HuH-7 (cell line): Measurements from ENCODE around the gene MCCC1.
"Not testable (repeated sequence)": the region's sequence is repeated elsewhere in the genome, so short reads cannot be mapped to it uniquely, and the experiment has no call there.

ENCODE experiments used
- DNase-seq: peaks from one replicate; pipeline ENCODE4 v3.0.0; 2011; ENCODE audit warnings: low spot score

MCCC1 gene

DNA sequence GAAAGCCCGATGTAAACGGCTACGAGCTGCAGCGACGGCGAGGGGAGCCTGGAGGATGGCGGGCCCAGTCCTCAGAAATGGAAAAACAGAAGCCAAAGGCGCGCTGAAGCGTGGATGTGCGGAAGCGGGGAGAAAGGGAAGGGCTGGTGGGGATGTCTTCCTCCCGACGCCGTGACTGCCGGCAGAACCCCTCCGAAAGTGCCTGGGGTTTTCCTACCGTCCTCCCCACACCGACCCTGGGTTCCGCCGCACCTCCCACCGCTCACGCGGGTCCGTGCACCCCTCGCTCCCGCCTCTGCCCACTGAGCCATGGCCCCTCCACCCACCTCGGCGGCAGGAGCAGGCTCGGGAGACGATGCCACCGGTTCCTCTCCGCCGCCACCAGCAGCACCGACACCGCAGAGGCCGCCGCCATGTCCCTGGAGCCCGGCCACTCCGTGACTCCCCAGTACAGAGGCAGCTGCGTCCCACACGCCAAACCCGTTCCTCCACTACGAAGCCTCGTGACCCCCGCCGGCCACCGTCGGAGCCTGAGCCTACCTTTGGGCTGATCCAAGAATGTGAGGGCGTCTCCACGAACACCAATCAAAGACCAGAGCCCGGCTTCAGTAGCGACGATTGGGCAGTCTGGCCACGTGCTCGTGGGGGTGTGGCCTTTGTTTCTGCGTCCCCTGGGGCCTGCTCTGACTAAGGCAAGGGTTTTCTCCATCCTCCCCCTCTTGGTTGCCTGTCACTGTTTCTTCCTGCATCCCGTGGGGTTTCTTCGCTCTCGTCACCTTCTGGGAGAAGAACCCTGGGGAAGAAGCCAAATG lies at the start of gene MCCC1:
MCCC1 (minus strand) TSS at position 471 of the 812 bp plus-strand sequence; CDS start at position 415, 56 bp downstream.
- DNase-seq = peak; percentile 99

DNA sequence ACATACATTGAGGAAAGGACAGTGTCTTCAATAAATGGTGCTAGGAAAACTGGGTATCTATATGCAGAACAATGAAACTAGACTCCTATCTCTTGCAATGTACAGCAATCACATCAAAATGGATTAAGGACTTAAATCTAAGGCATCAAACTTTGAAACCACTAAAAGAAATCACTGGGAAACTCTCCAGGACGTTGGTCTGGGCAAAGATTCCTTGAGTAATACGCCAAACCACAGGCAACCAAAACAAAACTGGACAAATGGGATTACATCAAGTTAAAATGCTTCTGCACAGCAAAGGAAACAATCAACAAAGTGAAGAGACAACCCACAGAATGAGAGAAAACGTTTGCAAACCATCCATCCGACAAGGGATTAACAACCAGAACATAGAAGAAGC lies 48.8 kb upstream of the MCCC1 start:
- DNase-seq = no peak

DNA sequence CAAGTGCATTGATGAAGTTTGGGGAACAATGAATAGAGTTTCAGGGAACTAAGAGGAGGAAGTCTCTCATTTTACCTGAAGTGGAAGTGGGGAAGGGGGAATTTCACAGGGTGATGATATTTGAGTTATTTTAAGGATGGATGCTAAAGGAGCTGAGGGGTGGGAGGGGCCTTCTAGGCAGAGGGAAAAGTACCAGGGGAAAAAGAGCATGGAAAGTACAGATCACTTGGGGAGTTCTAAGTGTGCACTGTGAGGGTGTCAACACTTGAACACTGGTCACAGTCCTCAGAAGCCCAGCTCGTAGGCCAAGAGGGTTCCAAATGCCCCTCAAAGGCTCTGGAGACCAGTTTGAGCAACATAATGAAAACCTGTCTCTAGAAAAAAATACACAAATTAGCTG lies 45.1 kb upstream of the MCCC1 start:
- no peak for DNase-seq

DNA sequence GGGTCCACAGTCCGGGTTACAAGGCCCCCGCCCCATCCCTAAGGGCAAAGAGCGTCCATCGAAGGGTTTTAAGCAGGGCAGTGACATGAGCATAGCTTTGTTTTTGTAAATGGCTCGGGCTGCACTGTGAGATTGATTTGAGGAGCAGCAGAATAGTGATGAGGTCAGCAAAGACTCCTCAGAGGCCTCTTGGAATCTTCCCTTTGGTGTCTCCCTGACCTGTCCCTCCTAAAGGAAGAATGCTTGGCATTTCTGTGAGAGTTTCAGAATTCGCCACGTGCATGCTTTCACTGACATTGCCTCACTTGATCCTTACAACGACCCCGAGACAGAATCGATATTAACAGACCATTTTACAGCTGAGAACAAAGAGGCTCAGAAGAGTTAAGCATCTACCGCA lies 42.9 kb upstream of the MCCC1 start:
- DNase-seq = no peak

DNA sequence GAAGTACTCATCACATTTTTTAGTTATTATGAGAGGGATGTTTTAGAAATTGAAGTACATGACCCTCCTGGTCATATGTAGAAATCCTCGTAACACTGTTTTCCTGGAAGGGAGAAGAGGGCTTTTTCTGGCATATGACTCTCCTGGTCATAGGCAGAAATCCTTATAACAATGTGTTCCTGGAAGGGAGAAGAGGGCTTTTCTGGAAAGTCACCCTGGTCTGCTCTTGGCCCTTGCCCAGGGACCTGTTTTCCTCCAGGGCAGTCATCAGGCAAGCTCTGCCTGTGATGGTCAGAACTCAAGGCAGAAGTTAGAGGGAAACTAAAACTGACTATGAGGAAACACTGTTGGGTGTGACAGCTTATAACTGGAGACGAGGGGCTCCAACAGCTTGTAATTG lies 35.5 kb upstream of the MCCC1 start:
- DNase-seq = no peak

GRCh38 chr3:183132409-183132808 lies 33.1 kb upstream of the MCCC1 start:
- DNase-seq = no peak

DNA sequence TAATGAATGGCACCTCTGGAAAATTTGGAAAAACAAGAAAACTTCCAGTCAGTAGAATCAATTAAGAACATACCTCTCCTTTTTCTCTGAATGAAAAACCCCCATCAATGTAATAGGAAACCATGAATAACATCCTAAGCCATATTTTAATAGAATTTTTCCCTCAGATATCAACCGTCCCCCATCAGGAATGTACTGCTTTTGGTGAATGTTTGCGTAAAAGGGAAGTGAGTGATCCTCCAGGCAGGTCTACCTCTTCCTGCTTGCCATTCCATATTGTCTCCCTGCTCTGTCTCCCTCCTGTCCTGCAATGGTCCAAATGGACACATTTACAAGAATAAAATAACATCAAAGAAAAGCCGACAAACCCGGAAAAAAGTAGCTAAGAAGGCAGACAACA lies 32.4 kb upstream of the MCCC1 start:
- DNase-seq = no peak

GRCh38 chr3:183131186-183131725 lies 32.0 kb upstream of the MCCC1 start:
- DNase-seq = no peak

GRCh38 chr3:183129243-183129642 lies 29.9 kb upstream of the MCCC1 start:
- no peak for DNase-seq

- no peak for DNase-seq
Measured at GRCh38 chr3:183128709-183129108, 29.4 kb upstream of the MCCC1 start.

GRCh38 chr3:183123891-183124290 lies 24.6 kb upstream of the MCCC1 start:
- no peak for DNase-seq

- DNase-seq = peak; percentile 55
Measured at GRCh38 chr3:183122257-183122932, 23.1 kb upstream of the MCCC1 start.

DNA sequence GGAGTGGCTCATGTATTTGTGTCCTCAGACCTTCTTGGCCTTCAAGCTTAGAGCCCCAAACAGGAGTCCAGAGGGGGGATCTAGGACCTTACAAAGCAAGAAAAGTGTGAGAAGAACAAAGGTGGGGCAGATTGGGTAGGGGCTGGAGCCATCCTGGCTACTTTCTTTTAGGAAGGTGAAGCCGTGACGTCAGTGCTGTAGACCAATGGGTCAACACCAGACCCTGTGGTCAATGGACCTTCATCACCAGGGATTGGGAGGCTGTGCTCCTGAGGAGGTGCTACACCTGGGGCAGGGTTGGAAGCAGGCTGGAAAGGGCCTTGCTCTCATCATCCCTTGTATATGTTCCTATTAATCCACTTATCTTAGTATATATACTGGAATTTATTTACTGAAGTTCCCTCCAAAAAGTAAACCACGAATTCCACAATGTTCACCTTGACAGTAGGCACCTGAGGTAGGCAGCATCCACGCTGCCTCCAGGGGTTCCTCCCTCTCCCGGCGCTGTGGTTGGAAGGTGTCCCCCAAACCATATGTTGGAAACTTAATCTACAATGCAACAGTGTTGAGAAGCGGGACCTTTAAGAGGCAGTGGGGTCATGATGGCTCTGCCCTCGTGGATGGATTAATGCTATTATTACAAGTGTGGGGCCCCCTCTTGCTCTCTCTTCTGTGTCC lies 21.4 kb upstream of the MCCC1 start:
- no peak for DNase-seq

DNA sequence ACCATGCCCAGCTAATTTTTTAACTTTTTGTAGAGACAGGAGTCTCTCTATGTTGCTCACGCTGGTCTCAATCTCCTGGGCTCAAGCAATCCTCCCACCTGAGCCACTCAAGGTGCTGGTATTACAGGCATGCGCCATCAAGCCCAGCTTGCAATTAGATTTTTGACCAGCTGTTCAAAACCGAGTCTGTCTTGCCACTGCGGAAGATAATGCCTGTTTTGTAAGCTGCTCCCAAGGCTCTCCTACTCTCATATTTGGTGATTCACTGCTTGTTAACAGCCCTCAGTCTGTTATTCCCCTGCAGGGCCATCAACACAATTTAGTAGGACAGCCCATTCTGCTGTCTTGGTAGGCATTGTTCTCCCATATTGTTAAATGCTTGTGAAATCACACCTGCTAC lies 17.8 kb upstream of the MCCC1 start:
- no peak for DNase-seq

DNA sequence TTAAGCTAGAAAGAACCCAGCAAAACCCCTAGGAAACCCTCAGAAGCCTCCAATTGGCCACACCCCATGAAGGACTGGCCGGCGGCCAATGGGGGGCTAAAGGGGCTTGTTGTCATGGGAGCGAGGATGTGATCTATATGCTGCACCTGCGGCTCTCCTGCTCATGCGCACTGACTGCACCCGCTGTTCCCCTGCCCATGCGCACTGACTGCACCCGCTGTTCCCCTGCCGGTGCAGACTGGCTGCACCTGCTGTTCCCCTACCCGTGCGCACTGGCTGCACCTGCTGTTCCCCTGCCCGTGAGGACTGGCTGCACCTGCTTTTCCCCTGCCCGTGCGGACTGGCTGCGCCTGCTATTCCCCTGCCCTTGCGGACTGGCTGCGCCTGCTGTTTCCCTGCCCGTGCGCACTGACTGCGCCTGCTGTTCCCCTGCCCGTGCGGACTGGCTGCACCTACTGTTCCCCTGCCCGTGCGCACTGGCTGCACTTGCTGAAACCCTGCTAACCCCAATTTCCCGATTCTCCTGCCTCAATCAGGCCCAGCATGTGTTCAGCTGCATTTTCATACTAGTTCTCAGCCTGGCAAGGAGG lies 16.8 kb upstream of the MCCC1 start:
- DNase-seq = peak; percentile 64

GRCh38 chr3:183114384-183115178 lies 15.3 kb upstream of the MCCC1 start:
- DNase-seq = no peak

DNA sequence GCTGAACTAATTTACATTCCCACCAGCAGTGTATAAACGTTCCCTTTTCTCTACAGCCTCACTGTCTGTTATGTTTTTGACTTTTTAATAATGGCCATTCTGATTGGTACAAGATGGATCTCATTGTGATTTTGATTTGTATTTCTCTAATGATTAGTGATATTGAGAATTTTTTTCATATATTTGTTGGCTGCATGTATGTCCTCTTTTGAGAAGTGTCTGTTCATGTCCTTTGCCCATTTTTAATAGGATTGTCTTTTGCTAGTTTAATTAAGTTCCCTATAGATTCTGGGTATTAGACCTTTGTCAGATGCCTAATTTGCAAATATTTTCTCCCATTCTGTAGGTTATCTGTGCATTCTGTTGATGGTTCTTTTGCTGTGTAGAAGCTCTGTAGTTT lies 10.6 kb upstream of the MCCC1 start:
- not testable (repeated sequence) for DNase-seq

DNA sequence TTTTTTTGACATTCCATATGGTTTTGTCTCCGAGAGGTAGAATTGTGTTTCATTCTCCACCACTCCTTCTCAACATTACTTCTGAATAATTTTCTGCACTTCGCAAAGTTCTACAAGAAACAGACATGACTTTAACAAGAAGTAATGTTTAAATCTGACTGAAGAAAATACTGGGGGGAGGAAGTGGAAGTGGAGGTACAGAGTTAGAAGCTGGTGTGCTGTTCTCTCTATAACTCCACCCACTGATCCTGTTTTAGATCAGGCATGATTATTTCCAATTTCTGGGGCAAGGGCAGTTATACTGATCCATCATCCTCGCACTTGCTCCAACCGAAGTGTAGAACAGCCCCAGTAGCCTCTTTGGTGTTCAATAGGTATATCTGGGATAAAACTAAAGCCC lies 9.2 kb upstream of the MCCC1 start:
- no peak for DNase-seq

DNA sequence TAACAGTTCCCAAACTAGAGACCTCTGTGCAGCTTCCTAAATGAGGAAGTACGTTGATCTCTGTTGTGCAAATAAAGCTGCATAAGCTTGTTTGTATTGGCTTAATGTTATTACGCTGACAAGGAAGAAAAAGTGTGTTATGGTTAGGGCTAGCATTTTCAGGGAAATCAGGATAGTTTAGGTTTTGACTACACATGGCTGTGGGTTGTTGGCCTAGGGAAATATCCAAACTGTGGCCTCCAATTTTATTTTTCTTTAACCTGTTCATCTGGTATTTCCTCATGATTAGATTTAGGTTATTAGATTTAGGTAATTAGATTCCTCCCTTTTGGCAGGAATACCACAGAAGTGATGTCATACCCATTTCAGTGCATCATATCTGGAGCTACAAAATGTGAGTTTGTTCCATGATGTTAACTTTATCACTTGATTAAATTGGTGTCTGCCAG lies 8.7 kb upstream of the MCCC1 start:
- DNase-seq = peak; percentile 39

DNA sequence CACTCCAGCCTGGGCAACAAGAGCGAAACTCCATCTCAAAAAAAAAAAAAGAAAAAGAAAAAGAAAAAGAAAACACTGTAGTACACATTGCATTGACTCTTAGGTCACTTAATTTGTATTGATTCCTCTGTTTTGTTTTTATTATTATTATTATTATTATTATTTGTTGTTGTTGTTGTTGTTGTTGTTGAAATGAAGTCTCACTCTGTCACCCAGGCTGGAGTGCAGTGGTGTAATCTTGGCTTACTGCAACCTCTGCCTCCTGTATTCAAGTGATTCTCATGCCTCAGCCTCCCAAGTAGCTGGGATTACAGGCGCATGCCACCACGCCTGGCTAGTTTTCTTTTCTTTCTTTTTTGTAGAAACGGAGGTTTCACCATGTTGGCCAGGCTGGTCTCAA lies 8.1 kb upstream of the MCCC1 start:
- DNase-seq = not testable (repeated sequence)

DNA sequence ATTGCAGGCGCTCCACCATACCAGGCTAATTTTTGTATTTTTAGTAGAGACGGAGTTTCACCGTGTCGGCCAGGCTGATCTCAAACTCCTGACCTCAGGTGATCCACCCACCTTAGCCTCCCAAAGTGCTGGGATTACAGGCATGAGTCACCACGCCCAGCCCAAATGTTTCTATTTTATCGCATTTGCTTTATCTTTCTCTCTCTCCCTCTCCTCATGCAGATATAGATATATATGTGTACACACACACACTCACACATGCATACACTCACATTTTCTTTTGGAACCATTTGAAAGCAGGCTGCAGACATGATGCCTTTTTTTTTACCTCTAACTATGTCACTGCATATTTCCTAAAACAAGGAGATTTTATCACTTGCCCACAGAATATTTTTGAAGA lies 7.3 kb upstream of the MCCC1 start:
- no peak for DNase-seq
